Transverse colon (tissue), 4 donors: ENCODE measurements around the gene RPAIN. TPM values are rescaled to one million over a fixed set of nuclear protein-coding genes. Genes with fewer than 3 reads are reported as not detected.

ENCODE experiments used
- DNase-seq: peaks from one replicate; pipeline ENCODE4 v3.0.0-alpha.2; 2019
- H3K27ac ChIP-seq, 4 donors: fragments of 200-600 bp; sonication (generic); 2 replicates each; pipeline ENCODE4 v1.5.1; 2016 to 2018; ENCODE audit warnings: inconsistent platforms in 4 of 4
- H3K27me3 ChIP-seq: fragments of 200-600 bp; sonication (generic); 2 replicates; pipeline ENCODE4 v1.5.1; 2017; ENCODE audit warnings: inconsistent platforms
- H3K36me3 ChIP-seq, 4 donors: fragments of 200-600 bp; sonication (generic); 2 replicates each; pipeline ENCODE4 v1.5.1; 2017 to 2019; ENCODE audit warnings: inconsistent platforms in 4 of 4
- H3K4me1 ChIP-seq, 4 donors: fragments of 200-600 bp; sonication (generic); 2 replicates each; pipeline ENCODE4 v1.5.1; 2017 to 2020; ENCODE audit warnings: inconsistent platforms in 4 of 4
- H3K4me3 ChIP-seq, 4 donors: fragments of 200-600 bp; sonication (generic); 1 replicate in 1 of 4; 2 replicates in 3 of 4; pipeline versions ENCODE4 v1.5.1 to v1.6.1; 2017 to 2019; ENCODE audit warnings: inconsistent platforms in 4 of 4
- H3K9me3 ChIP-seq, 2 donors: fragments of 200-600 bp; sonication (generic); 2 replicates each; pipeline ENCODE4 v1.5.1; 2017 to 2019; ENCODE audit warnings: inconsistent platforms in 2 of 2
- EP300 ChIP-seq: sonication (generic); formaldehyde crosslinking; IDR thresholded peaks from one replicate; pipeline ENCODE4 v1.6.1; 2017; ENCODE audit warnings: antibody characterized with exemption, low read depth
- POLR2A ChIP-seq: fragments of 450-650 bp; IDR thresholded peaks from one replicate; pipeline ENCODE4 v1.6.1; 2016; ENCODE audit warnings: antibody characterized with exemption, mild to moderate bottlenecking, moderate library complexity
- POLR2AphosphoS5 ChIP-seq, 3 donors: sonication (generic); formaldehyde crosslinking; IDR thresholded peaks; one replicate each; pipeline ENCODE4 v1.6.1; 2016; ENCODE audit warnings: antibody characterized with exemption in 3 of 3
- WGBS, 2 donors: methylation state at CpG; one replicate each; pipeline ENCODE4 v1.1.5; 2018; ENCODE audit warnings: low coverage in 1 of 2; 5-methylcytosine and 5-hydroxymethylcytosine counted together
- in situ Hi-C, 4 donors: fragments of 200-750 bp; cut with MboI; loops; one replicate each; pipeline versions ENCODE4 v1.15.0 to v1.15.1; 2017; ENCODE audit warnings: low sequenced_read_pairs in 3 of 4, low pct_ligation_motif_present in 1 of 4, low pct_unique_long_range_greater_than_20kb in 1 of 4
- intact Hi-C: fragments of 100-400 bp; cut with DNase I; formaldehyde crosslinking; loops from one replicate; pipeline ENCODE4 v1.15.1; 2023; ENCODE audit warnings: low total_unique reads
- total RNA-seq, 4 donors: library from RNA; depleted of rRNA; stranded (reverse); fragments of >200 nt; gene quantifications; one replicate each; pipeline ENCODE4 v1.1.0, GENCODE V29; 2016
- TF ChIP-seq, protein P1 (sequence below), 5 experiments: fragments of 200-600 bp in 3 of 5; fragments of 450-650 bp in 2 of 5; sonication (generic) in 3 of 5; IDR thresholded peaks; 1 replicate in 2 of 5; 2 replicates in 3 of 5; pipeline ENCODE4 v1.5.1; 2016 to 2017; ENCODE audit warnings: antibody characterized with exemption in 5 of 5, inconsistent platforms in 3 of 5, mild to moderate bottlenecking in 2 of 5, moderate library complexity in 1 of 5

The RPAIN gene
- total RNA-seq, 4 donors from 2014 or later: 9.4 to 566 (median 41.9) TPM

DNA sequence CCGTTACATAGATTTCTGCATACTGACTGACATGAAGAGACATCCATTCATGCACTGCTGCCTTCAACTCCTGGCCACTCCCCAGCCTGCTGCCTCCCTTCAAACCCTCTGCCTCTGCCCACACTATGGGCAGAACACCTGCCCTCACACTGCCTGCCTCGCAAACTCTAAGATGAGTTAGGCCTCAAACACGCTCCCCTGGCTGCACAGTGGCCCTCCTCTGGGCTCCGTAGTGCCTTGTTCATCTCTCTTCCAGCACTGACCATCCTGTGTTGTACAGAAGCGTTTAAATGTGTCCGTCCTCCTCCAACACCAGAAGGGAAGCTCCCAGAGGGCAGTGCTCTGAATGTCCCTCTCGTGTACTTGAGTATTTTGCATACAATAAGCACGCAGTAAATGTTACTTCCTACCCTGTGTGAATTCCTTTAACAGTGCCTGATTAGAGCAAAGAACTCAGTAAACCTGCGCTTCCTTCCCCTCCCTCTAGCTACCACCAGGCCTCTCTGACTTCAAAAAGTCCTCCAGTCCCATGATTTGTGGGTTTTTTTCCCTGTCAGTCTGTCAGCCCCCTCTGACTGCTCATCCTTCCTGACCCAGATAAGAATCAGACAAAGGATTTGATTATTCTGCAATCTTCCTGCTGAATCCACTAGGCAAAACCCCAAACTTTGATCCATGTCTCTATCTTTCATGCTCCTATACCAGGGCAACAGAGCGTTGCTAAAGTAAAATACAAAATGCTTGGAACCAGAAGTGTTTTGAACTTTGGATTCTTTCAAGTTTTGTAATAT lies 44.9 kb downstream of the RPAIN start:
- in situ Hi-C loops: no loop called here
- no peak for TF ChIP-seq POLR2AphosphoS5 (IDR thresholded peaks at IDR 0.05)
- TF ChIP-seq, protein P1, sequence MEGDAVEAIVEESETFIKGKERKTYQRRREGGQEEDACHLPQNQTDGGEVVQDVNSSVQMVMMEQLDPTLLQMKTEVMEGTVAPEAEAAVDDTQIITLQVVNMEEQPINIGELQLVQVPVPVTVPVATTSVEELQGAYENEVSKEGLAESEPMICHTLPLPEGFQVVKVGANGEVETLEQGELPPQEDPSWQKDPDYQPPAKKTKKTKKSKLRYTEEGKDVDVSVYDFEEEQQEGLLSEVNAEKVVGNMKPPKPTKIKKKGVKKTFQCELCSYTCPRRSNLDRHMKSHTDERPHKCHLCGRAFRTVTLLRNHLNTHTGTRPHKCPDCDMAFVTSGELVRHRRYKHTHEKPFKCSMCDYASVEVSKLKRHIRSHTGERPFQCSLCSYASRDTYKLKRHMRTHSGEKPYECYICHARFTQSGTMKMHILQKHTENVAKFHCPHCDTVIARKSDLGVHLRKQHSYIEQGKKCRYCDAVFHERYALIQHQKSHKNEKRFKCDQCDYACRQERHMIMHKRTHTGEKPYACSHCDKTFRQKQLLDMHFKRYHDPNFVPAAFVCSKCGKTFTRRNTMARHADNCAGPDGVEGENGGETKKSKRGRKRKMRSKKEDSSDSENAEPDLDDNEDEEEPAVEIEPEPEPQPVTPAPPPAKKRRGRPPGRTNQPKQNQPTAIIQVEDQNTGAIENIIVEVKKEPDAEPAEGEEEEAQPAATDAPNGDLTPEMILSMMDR (IDR thresholded peaks at IDR 0.05): no peak
- no peak for TF ChIP-seq POLR2A
- no peak for TF ChIP-seq EP300
- Histone ChIP-seq H3K36me3 (peaks cover 0 to 8% (median 0%) of the 10 kb centered on the region in 4 donors), H3K27me3 (no peaks in the 10 kb centered on the region), H3K9me3 (no peaks in the 10 kb centered on the region), H3K4me1 (peaks cover 5 to 20% (median 17%) of the 10 kb centered on the region in 4 donors), H3K27ac (no peak overlapping the region), H3K4me3 (no peak overlapping the region)
- DNase-seq: no peak
- intact Hi-C loops: no loop called here
- WGBS, 2 donors: 89 to 92% methylated on average over 7 to 10 of the region's 10 CpGs

DNA sequence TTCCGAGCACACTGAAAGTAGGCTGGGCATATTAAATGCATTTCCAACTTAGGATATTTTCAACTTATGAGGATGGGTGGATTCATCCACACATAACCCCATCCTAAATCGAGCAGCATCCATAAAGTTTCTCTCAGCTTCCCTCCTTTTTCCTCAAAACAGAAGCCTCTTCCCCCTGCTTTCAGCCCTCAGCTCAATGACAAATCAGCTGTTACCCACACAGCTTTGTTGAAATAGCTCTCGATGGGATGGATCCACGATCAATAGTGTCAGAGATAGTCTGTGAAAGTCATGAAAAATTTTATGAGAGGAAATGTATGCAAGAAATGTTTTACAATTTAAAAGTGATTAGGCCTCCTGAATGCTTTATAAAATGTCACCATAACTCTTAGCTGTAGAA lies 46.3 kb downstream of the RPAIN start:
- TF ChIP-seq POLR2A (no peak), POLR2AphosphoS5 (IDR thresholded peaks at IDR 0.05) (no peak), EP300 (no peak)
- TF ChIP-seq, protein P1 (IDR thresholded peaks at IDR 0.05): no peak

DNA sequence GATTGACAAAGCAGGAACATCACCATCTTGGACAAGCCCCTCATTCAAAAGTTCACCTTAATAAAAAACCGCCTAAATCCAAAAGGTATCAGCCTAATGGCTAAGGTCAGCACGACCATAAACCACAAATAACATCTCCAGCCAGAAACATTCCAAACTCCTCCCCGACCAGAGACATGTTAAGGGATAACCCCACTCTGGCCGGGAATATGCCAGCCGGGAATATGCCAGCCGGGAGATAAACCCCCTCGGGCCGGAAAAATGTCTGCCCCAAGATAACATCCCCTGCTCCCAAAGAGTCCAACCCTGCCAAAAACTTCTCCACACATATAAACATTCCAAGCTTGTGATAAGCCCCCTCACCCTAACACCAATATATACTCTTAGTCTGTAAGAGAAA lies 47.4 kb downstream of the RPAIN start:
- no peaks in the 10 kb centered on the region for H3K27me3 ChIP-seq
- 7 to 12% methylated on average over 7 to 8 of the region's 8 CpGs for WGBS, 2 donors
- H3K36me3 ChIP-seq: no peaks in the 10 kb centered on the region
- H3K27ac ChIP-seq: peak overlapping the region in 1 of 4 donors; percentile 76
- intact Hi-C loops (no loop called here), in situ Hi-C loops (no loop called here)
- peaks cover 5 to 20% (median 17%) of the 10 kb centered on the region in 4 donors for H3K4me1 ChIP-seq
- H3K4me3 ChIP-seq: peak overlapping the region; percentile 55 to 100 (median 81)
- no peak for DNase-seq
- H3K9me3 ChIP-seq: no peaks in the 10 kb centered on the region
- TF ChIP-seq POLR2AphosphoS5 (IDR thresholded peaks at IDR 0.05) (no peak), POLR2A (no peak), EP300 (no peak)
- TF ChIP-seq, protein P1 (IDR thresholded peaks at IDR 0.05): no peak

More for the DNA sequence above, 46.3 kb downstream of the RPAIN start:
- H3K4me3 ChIP-seq: no peak overlapping the region
- H3K27ac ChIP-seq: no peak overlapping the region
- DNase-seq: no peak
- H3K36me3 ChIP-seq: no peaks in the 10 kb centered on the region
- 93 to 100% methylated on average over 1 to 4 of the region's 4 CpGs for WGBS, 2 donors
- no peaks in the 10 kb centered on the region for H3K9me3 ChIP-seq
- peaks cover 5 to 20% (median 17%) of the 10 kb centered on the region in 4 donors for H3K4me1 ChIP-seq
- in situ Hi-C loops: no loop called here
- intact Hi-C loops: no loop called here
- H3K27me3 ChIP-seq: no peaks in the 10 kb centered on the region

DNA sequence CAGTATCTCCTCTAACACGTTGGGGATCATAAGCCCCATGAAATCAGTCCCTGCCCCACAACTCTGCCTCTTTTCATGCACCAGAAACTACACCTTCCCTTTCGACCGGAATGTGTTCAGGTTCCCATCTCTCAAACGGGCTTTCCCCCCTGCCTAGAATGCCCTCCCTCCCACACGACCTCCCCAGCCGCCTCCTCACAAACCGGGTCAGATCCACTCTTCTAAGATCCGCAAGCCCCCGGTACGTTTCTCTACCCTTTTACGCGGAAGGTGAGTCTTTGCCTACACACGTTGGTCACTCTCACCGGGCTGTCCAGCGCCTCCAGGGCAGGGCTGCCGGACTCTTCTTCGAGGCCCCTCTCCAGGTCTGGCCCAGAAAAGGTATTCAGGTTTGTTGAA lies 48.1 kb downstream of the RPAIN start:
- intact Hi-C loops (no loop called here), in situ Hi-C loops (no loop called here)
- Histone ChIP-seq H3K27ac (peak overlapping the region; percentile 76 to 89 (median 79)), H3K27me3 (no peaks in the 10 kb centered on the region), H3K36me3 (peaks cover 0 to 3% (median 0%) of the 10 kb centered on the region in 4 donors), H3K9me3 (no peaks in the 10 kb centered on the region), H3K4me1 (peaks cover 5 to 20% (median 17%) of the 10 kb centered on the region in 4 donors), H3K4me3 (peak overlapping the region; percentile 55 to 100 (median 81))
- WGBS, 2 donors: 0% methylated on average over 9 to 17 of the region's 17 CpGs
- DNase-seq: no peak
- TF ChIP-seq POLR2AphosphoS5 (IDR thresholded peaks at IDR 0.05): no peak
- TF ChIP-seq, protein P1 (IDR thresholded peaks at IDR 0.05): no peak
- no peak for TF ChIP-seq POLR2A
